ENCODE results near the gene TMTC1. TPM values are rescaled to one million over a fixed set of nuclear protein-coding genes. Genes with fewer than 3 reads are reported as not detected.

TMTC1 gene
- polyA plus RNA-seq, 1 donor (not counting 4 experiments of a cell fraction or from before 2014, with no cell fraction given): 3.7 TPM

DNA sequence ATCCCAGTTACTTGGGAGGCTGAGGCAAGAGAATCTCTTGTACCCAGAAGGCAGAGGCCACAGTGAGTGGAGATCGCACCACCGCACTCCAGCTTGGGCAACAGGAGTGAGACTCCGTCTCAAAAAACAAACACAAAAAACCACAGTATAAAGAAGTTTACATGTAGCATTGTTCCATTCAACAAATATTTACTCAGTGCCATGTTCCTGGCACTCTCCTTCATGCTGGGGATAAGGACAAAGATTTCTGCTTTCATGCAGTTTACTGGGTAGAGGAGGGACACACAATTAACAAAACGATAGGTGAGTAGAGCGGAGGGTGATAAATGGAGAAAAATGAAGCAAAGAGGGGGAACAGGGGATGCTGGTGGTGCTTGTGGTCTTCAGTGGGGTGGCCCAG is 218.0 kb downstream of the TMTC1 start:
- no peaks in the 10 kb centered on the region for H4K20me1 ChIP-seq (ENCODE audit: control insufficient read depth, extremely low read depth, insufficient read depth, low read length)
- H3K27me3 ChIP-seq (ENCODE audit: control insufficient read depth, extremely low read depth, insufficient read depth, low read length): no peaks in the 10 kb centered on the region
- no peaks in the 10 kb centered on the region for H3K9me1 ChIP-seq (ENCODE audit: control insufficient read depth, extremely low read depth, insufficient read depth, low read length)
- no peaks in the 10 kb centered on the region for H3K4me1 ChIP-seq (ENCODE audit: control insufficient read depth, extremely low read depth, insufficient read depth, low read length)
- H3K4me2 ChIP-seq (ENCODE audit: control insufficient read depth, extremely low read depth, insufficient read depth, low read depth, low read length): no peak overlapping the region
- no peak overlapping the region for H3K9ac ChIP-seq (ENCODE audit: control insufficient read depth, extremely low read depth, insufficient read depth, low read length)
- no peaks in the 10 kb centered on the region for H3K9me3 ChIP-seq (ENCODE audit: control insufficient read depth, low read depth, low read length)
- dilution Hi-C loops (cut with MboI; ENCODE audit: extremely low pct_ligation_motif_present, low sequenced_read_pairs): no loop called here
- no peak overlapping the region for H3K27ac ChIP-seq (ENCODE audit: control insufficient read depth, insufficient read depth, low read length)
- H3K36me3 ChIP-seq (ENCODE audit: control insufficient read depth in 2 of 2, extremely low read depth in 1 of 2, insufficient read depth in 2 of 2, low read length in 2 of 2): no peaks in the 10 kb centered on the region
- FAIRE-seq: no peak
- H3K79me2 ChIP-seq (ENCODE audit: control insufficient read depth, insufficient read depth, low read length): no peaks in the 10 kb centered on the region
- TF ChIP-seq EZH2 (IDR thresholded peaks at IDR 0.05; ENCODE audit: low read length): no peak
- TF ChIP-seq, protein P1, sequence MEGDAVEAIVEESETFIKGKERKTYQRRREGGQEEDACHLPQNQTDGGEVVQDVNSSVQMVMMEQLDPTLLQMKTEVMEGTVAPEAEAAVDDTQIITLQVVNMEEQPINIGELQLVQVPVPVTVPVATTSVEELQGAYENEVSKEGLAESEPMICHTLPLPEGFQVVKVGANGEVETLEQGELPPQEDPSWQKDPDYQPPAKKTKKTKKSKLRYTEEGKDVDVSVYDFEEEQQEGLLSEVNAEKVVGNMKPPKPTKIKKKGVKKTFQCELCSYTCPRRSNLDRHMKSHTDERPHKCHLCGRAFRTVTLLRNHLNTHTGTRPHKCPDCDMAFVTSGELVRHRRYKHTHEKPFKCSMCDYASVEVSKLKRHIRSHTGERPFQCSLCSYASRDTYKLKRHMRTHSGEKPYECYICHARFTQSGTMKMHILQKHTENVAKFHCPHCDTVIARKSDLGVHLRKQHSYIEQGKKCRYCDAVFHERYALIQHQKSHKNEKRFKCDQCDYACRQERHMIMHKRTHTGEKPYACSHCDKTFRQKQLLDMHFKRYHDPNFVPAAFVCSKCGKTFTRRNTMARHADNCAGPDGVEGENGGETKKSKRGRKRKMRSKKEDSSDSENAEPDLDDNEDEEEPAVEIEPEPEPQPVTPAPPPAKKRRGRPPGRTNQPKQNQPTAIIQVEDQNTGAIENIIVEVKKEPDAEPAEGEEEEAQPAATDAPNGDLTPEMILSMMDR (optimal IDR thresholded peaks at IDR 0.05 in 1 of 3, IDR thresholded peaks at IDR 0.05 in 1 of 3, conservative IDR thresholded peaks at IDR 0.05 in 1 of 3; ENCODE audit: extremely low read depth in 1 of 3, insufficient read depth in 2 of 3, low read length in 3 of 3): no peak
- no peak for DNase-seq (ENCODE audit: low read depth, low spot score)
- H3K4me3 ChIP-seq (ENCODE audit: control insufficient read depth in 2 of 3, extremely low read depth in 1 of 3, insufficient read depth in 2 of 3, low read depth in 1 of 3, low read length in 3 of 3): no peak overlapping the region
- H2AFZ ChIP-seq (ENCODE audit: control insufficient read depth, low read length): no peak overlapping the region

- H3K36me3 ChIP-seq (ENCODE audit: control insufficient read depth in 2 of 2, extremely low read depth in 1 of 2, insufficient read depth in 2 of 2, low read length in 2 of 2): no peaks in the 10 kb centered on the region
- no peak overlapping the region for H3K9ac ChIP-seq (ENCODE audit: control insufficient read depth, extremely low read depth, insufficient read depth, low read length)
- no peaks in the 10 kb centered on the region for H3K9me1 ChIP-seq (ENCODE audit: control insufficient read depth, extremely low read depth, insufficient read depth, low read length)
- dilution Hi-C loops (cut with MboI; ENCODE audit: extremely low pct_ligation_motif_present, low sequenced_read_pairs): no loop called here
- H2AFZ ChIP-seq (ENCODE audit: control insufficient read depth, low read length): no peak overlapping the region
- no peaks in the 10 kb centered on the region for H3K79me2 ChIP-seq (ENCODE audit: control insufficient read depth, insufficient read depth, low read length)
- DNase-seq (ENCODE audit: low read depth, low spot score) (no peak), FAIRE-seq (no peak)
- no peak overlapping the region for H3K27ac ChIP-seq (ENCODE audit: control insufficient read depth, insufficient read depth, low read length)
- no peaks in the 10 kb centered on the region for H4K20me1 ChIP-seq (ENCODE audit: control insufficient read depth, extremely low read depth, insufficient read depth, low read length)
- no peaks in the 10 kb centered on the region for H3K4me1 ChIP-seq (ENCODE audit: control insufficient read depth, extremely low read depth, insufficient read depth, low read length)
- no peaks in the 10 kb centered on the region for H3K9me3 ChIP-seq (ENCODE audit: control insufficient read depth, low read depth, low read length)
- H3K27me3 ChIP-seq (ENCODE audit: control insufficient read depth, extremely low read depth, insufficient read depth, low read length): no peaks in the 10 kb centered on the region
- no peak for TF ChIP-seq EZH2 (IDR thresholded peaks at IDR 0.05; ENCODE audit: low read length)
- TF ChIP-seq, protein P1 (optimal IDR thresholded peaks at IDR 0.05 in 1 of 3, IDR thresholded peaks at IDR 0.05 in 1 of 3, conservative IDR thresholded peaks at IDR 0.05 in 1 of 3; ENCODE audit: extremely low read depth in 1 of 3, insufficient read depth in 2 of 3, low read length in 3 of 3): no peak
- H3K4me3 ChIP-seq (ENCODE audit: control insufficient read depth in 2 of 3, extremely low read depth in 1 of 3, insufficient read depth in 2 of 3, low read depth in 1 of 3, low read length in 3 of 3): no peak overlapping the region
- no peak overlapping the region for H3K4me2 ChIP-seq (ENCODE audit: control insufficient read depth, extremely low read depth, insufficient read depth, low read depth, low read length)
Observed at GRCh38 chr12:29564925-29565324, 218.8 kb downstream of the TMTC1 start.
